GM21447 (cell line): Measurements from ENCODE around the gene LTN1.

Source experiments
- ATAC-seq: cut with Tn5 transposase; IDR thresholded peaks from one replicate; pipeline ENCODE4 v1.9.1; 2021; ENCODE audit not compliant: unreplicated experiment

LTN1 gene

GRCh38 chr21:28928578-28929420 lies 63.9 kb downstream of the LTN1 start:
- no peak for ATAC-seq

DNA sequence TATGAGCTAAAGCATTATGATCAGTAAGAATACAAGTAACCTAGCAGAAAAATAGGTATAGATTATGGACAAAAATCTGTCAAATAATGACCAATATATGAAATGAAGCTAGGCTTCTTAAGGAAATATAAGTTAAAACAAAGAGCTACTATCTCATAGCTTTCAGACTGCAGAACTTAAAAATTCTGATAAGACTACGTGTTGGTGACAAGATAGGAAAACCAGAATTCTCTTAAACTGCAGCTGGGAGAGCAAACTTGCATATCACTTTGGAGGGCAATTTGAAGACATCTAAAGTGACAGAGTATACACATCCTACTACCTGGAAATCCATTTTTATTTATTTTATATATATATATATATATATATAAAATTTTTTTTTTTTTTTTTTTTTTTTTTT lies 65.5 kb downstream of the LTN1 start:
- no peak for ATAC-seq

- ATAC-seq, result no peak
These were observed 69.2 kb downstream of the LTN1 start for GRCh38 chr21:28923439-28923975.

- ATAC-seq, result no peak
These were observed 70.3 kb downstream of the LTN1 start for GRCh38 chr21:28922368-28922767.

DNA sequence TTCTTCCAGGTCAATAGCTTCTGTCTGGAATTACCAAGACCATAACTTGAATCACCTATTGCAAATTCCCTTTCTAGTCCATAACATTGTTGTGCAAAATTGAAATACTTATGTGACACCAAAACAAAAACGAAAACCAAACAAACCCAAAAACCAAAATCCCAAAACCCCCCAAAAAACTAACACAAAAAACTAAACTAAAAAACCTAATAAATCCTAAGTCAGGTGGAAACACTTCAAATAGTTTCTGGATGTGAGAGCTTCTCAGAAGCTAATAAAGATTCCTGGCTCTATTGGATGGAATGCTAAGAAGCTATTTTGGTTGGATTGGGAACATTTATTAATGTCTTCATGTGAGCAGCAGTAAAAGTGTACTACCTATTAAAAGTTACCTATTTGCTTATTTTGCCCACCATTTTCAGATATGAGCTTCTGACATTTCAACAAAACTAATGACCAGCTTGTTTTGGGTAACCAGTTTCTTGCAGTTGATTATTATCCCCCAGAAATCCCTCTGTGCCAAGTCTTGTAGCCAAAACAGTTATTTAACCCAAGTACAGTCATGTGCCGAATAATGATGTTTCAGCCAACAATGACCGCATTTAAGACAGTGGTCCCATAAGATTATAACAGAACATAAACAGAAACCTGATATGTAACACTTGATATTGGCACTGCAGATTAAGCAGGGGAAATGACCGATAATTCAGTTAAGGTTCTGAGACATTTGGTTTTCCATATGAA lies 76.4 kb downstream of the LTN1 start:
- ATAC-seq, result no peak

DNA sequence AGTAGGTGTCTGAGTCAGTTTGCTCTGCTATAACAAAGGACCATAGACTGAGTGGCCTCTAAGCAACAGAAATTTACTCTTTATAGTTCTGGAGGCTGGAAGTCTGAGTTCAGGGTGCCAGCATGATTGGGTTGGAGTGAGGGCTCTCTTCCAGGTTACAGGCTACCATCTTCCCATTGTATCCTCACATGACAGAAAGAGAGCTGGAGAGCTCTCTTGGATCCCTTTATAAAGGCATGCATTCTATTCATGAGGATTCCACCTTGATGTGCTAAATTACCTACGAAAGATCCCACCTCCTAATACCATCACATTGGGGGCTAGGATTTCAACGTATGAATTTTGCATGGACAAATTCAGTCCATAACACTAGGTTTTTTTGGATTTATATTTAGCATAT lies 79.6 kb downstream of the LTN1 start:
- no peak for ATAC-seq

DNA sequence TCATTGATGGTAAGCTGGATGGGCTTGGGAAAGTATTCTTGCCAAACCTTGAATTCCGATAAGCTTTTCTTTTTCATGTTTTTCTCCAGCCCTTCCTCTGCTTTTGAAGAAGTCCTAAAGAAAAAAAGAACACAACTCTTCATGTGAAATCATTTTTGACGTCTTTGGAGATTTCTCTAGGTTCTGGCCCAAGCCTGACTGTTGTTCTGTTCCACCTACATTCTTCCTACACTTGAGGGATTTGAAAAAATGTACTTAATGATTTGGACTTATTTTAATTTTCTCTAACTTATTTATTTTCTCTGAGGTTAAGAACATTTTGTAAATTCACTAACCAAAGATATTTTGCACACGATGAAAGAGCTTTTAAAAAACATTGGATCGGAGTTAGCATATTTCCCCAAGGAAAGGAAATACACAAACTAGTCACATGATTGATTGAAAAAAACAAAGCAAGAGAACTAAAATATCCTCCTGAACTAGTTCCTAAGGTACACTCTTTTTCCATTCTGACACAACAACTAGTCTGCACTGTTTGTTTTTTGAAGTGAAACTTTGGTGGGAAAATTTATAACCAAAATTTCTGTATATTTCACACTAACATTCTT lies 82.3 kb downstream of the LTN1 start:
- ATAC-seq, result no peak

DNA sequence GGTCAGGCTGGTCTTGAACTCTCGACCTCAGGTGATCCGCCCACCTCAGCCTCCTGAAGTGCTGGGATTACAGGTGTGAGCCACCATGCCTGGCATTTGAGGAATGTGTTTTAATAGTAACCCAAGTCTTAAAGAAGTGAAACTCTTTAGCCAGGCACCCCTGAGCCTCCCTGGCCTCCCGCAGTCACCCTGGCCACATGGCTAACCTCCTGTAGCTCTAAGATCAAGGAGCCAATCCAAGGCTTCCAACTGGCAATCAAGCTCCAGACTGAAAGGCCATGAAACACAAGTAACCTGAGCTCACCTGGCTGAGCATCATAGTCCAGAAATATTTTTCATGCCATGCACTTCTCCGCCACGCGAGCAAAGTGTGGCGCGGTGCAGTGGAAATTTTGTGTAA lies 84.3 kb downstream of the LTN1 start:
- no peak for ATAC-seq

DNA sequence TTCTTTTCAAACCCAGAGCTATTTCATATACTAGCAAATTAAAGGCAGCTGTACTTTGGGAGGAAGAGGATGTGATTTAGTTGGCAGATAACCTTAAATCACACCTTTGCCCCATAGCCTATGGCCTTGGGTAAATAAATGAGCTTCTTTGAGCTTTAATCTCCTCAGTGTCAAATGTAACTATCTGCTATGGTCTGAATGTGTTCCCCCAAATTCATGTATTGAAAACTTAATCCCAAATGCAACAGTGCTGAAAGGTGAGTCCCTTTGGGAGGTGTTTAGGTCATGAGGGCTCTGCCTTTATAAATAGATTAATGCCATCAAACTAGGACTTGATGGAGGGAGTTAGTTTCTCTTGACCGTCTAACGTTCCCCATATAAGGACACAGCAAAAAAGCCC lies 85.8 kb downstream of the LTN1 start:
- no peak for ATAC-seq

DNA sequence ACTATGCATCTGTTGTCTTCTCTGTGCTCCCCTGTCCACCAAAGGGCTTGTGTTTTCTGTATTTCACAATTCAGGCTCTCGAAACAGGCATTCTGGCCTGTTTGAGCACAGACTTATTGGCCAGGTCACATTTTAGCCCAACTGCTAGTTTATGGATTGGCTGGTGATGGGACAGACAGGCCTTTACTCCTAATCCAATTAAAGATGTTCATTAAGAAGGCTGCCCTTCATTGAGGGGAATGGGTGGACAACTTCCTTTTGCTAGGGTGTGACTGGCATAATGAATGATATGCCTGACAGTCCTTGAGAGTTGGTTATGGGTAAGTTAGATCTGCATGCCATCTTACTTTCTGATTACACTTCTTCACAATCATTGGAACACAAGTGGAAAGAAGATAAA lies 86.4 kb downstream of the LTN1 start:
- ATAC-seq, result no peak

DNA sequence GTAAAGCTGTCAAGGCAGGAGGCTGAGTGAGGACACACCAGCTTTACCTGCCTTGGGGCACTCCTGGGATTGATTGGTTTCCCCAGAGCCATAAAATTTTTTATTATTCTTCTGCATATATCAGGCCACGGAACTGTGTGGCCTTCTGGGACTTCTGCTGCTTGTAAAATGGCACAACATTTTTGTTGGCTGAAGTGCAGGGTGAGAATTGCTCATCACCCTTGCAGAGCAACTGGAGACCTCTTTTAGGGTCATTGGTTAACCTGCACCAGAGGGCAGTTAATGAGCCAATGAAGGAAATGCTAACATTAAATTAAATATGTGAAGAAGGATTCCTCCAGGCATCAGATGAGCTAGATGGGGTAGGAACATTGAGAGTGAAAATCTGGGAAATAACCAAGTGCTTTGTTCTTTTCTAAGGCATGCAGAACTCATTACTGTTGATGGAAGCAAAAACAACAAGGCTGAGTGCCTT lies 87.7 kb downstream of the LTN1 start:
- no peak for ATAC-seq

GRCh38 chr21:28903448-28903847 lies 89.2 kb downstream of the LTN1 start:
- no peak for ATAC-seq

GRCh38 chr21:28900481-28900880 lies 92.2 kb downstream of the LTN1 start:
- ATAC-seq, result no peak

- ATAC-seq, result no peak
These were observed 92.9 kb downstream of the LTN1 start for GRCh38 chr21:28899744-28900143.

DNA sequence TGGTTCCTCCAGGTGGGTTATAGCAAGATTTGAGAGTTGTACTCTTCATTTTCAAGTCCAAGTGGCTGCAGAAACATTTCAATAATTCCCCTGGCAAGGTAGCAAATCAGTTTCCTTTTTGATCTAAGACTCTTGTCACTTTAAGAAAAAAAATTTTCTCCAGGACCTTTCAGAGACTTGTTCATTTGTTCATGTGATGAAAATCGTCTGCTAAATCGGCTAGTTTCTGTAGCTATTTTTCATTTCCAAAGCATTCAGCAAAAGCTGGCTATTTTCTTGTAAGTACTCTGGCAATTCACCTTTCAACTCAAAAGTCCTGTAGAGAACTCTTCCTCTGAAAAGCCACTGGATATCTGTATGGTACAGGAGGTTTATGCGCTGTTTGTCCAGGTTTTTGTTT lies 93.5 kb downstream of the LTN1 start:
- no peak for ATAC-seq

- ATAC-seq, result no peak
These were observed 99.0 kb downstream of the LTN1 start for GRCh38 chr21:28893687-28894086.

- ATAC-seq, result no peak
These were observed 100.2 kb downstream of the LTN1 start for GRCh38 chr21:28892199-28893111.

- ATAC-seq, result no peak
These were observed 106.9 kb downstream of the LTN1 start for GRCh38 chr21:28885853-28886177.

GRCh38 chr21:28884976-28885852 lies 107.5 kb downstream of the LTN1 start:
- peak; percentile 97 for ATAC-seq

DNA sequence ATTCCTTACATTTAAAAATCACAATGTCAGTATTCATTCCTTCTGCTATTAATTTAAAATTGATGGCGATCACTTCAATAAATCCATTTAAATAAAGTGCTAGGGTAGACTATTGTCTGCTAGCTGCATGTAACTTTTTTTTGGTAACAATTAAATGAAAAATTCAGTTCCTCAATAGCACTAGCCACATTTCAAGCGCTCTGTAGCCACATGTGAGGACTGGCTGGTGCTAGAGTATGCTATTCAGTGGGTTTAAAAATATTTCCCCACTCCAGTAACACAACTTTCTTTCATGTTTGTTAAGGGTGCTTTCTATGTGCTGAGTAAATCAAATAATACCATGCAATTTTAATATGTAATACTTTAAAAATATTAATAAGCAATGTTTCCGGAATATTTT lies 108.2 kb downstream of the LTN1 start:
- peak; percentile 36 for ATAC-seq
